Effector memory CD4-positive, alpha-beta T cell (primary cell): ENCODE data around the gene RIMOC1.

Experiments used
- DNase-seq, 3 donors: peaks; one replicate each; pipeline ENCODE4 v3.0.0-alpha.2; 2020
- H3K27ac ChIP-seq: 2 replicates; pipeline ENCODE4 v1.7.0; 2013; ENCODE audit warnings: mild to moderate bottlenecking, low read length, moderate library complexity; ENCODE audit not compliant: insufficient read depth, poor library complexity, severe bottlenecking
- H3K27me3 ChIP-seq: replicated peaks from 2 replicates; pipeline ENCODE4 v1.7.0; 2013; ENCODE audit warnings: mild to moderate bottlenecking, low read length; ENCODE audit not compliant: insufficient read depth, control insufficient read depth, poor library complexity, severe bottlenecking
- H3K36me3 ChIP-seq: 2 replicates; pipeline ENCODE4 v1.7.0; 2013; ENCODE audit warnings: mild to moderate bottlenecking, low read length, moderate library complexity; ENCODE audit not compliant: control insufficient read depth, insufficient read depth
- H3K4me1 ChIP-seq: 2 replicates; pipeline ENCODE4 v1.7.0; 2013; ENCODE audit warnings: low read length, mild to moderate bottlenecking; ENCODE audit not compliant: control insufficient read depth, insufficient read depth, poor library complexity, severe bottlenecking
- H3K4me3 ChIP-seq: 2 replicates; pipeline ENCODE4 v1.7.0; 2013; ENCODE audit warnings: low read length, low read depth, mild to moderate bottlenecking; ENCODE audit not compliant: insufficient read depth, poor library complexity, severe bottlenecking
- H3K9me3 ChIP-seq: 2 replicates; pipeline ENCODE4 v1.7.0; 2013; ENCODE audit warnings: mild to moderate bottlenecking, low read length, moderate library complexity; ENCODE audit not compliant: control insufficient read depth

Gene RIMOC1

DNA sequence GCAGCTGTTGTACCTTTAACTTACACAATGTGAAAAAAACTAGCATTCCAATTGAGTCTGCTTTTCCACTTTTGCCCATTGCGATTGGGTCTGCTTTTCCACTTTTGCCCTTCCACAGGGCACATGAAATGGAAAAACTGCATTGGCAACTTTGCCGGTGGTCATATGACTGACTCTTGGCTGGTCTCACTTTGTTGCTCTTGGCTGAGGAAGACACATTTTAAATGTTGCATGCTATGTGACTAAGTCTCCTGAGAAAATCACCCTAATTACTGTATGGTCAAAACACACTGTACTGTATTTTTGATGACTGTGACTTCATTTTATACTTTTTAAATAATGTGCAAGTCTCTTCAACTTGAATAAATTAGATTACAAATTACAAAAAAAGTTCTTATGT lies 32.3 kb upstream of the RIMOC1 start:
- peaks cover 13% of the 10 kb centered on the region for H3K4me1 ChIP-seq

DNA sequence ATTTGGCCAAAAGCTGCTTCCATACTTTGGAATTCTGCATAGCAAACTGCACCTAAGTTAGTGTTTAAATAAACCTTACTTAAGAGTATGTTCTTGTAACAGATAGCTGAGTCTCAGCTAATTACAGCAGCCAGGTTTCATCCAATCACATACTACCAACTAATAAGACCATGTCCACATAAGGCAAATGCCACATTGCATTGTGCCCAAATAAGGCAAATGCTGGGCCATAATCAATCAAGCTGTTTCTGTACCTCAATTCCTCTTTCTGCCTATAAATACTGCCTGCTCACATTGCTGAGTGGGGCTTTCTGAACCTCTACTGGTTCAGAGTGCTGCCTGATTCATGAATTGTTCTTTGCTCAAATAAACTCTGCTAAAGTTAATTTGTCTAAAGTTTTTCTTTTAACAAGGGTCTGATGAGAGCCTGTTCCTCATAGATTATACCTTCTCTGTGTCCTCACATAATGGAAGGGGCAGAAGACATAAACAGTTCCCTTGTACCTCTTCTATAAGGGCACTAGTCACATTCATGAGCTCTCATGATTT lies 29.6 kb upstream of the RIMOC1 start:
- no peaks in the 10 kb centered on the region for H3K36me3 ChIP-seq
- no peak overlapping the region for H3K27ac ChIP-seq
- H3K4me1 ChIP-seq: peaks cover 7% of the 10 kb centered on the region
- no peaks in the 10 kb centered on the region for H3K27me3 ChIP-seq
- H3K9me3 ChIP-seq: no peaks in the 10 kb centered on the region
- no peak for DNase-seq
- no peak overlapping the region for H3K4me3 ChIP-seq

More for the DNA sequence above, 32.3 kb upstream of the RIMOC1 start:
- Histone ChIP-seq H3K27ac (no peak overlapping the region), H3K36me3 (no peaks in the 10 kb centered on the region), H3K4me3 (no peak overlapping the region), H3K27me3 (no peaks in the 10 kb centered on the region), H3K9me3 (no peaks in the 10 kb centered on the region)
- no peak for DNase-seq

DNA sequence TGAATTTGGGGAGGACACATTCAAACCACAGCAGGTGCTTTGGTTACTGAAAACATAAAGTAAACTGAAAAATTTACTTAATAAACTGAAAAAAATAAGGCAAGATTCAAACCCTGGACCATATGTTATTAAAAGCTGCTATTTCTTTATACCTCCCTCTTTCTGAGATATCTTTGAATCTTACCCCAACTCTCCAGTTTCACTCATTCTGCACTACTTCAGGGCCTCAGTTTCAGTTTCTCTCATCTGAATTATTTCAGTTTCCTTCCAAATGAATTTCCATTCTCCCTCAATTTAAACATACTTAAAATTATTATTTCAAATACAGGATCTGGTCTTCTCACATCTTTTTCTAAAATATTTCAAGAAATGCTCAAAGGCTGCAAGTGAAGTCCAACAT lies 29.0 kb upstream of the RIMOC1 start:
- no peaks in the 10 kb centered on the region for H3K36me3 ChIP-seq
- DNase-seq: no peak
- H3K27me3 ChIP-seq: no peaks in the 10 kb centered on the region
- H3K27ac ChIP-seq: no peak overlapping the region
- no peak overlapping the region for H3K4me3 ChIP-seq
- H3K9me3 ChIP-seq: no peaks in the 10 kb centered on the region
- peaks cover 7% of the 10 kb centered on the region for H3K4me1 ChIP-seq

- Histone ChIP-seq H3K27ac (no peak overlapping the region), H3K27me3 (no peaks in the 10 kb centered on the region), H3K9me3 (no peaks in the 10 kb centered on the region), H3K4me3 (no peak overlapping the region), H3K4me1 (no peaks in the 10 kb centered on the region), H3K36me3 (no peaks in the 10 kb centered on the region)
- no peak for DNase-seq
These were observed 27.5 kb upstream of the RIMOC1 start for GRCh38 chr5:41876678-41877077.

DNA sequence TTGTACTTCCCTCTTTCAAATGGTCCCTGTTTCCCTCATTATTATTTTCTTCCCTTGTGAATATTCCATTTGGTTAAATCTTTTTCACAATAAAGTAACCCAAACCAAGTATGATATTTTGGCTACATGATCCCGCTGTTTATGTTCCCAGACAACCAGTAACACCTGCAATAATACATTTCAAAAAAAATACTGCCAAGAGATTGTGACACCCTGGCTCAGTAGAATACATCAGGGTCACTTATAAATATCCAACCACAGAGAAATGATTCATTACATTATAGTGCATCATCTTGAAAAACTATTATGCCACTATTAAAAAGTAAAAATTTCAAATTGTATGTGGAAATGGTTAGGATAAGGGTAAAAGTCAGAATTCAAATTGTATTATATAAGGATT lies 26.7 kb upstream of the RIMOC1 start:
- no peaks in the 10 kb centered on the region for H3K36me3 ChIP-seq
- no peaks in the 10 kb centered on the region for H3K4me1 ChIP-seq
- no peak overlapping the region for H3K4me3 ChIP-seq
- DNase-seq: no peak
- H3K27ac ChIP-seq: no peak overlapping the region
- H3K27me3 ChIP-seq: no peaks in the 10 kb centered on the region
- no peaks in the 10 kb centered on the region for H3K9me3 ChIP-seq

DNA sequence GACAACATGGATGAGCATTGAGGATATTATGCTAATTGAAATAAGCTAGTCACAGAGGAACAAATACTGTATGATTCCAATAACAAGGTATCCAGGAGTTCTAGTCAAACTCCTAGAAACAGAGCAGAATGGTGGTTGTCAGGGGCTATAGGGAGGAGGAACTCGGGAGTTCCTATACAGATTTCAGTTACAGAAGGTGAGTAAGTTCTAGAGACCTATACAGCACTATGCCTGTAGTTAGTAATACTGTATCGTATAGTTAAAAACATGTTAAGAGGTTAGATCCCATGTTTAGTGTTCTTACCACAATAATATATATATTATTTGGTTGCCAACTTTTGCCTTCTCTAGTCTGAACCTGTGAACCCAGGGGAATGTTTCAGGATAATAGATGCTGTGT lies 26.0 kb upstream of the RIMOC1 start:
- no peaks in the 10 kb centered on the region for H3K36me3 ChIP-seq
- DNase-seq: no peak
- no peaks in the 10 kb centered on the region for H3K4me1 ChIP-seq
- no peak overlapping the region for H3K4me3 ChIP-seq
- H3K9me3 ChIP-seq: no peaks in the 10 kb centered on the region
- H3K27ac ChIP-seq: no peak overlapping the region
- H3K27me3 ChIP-seq: no peaks in the 10 kb centered on the region

DNA sequence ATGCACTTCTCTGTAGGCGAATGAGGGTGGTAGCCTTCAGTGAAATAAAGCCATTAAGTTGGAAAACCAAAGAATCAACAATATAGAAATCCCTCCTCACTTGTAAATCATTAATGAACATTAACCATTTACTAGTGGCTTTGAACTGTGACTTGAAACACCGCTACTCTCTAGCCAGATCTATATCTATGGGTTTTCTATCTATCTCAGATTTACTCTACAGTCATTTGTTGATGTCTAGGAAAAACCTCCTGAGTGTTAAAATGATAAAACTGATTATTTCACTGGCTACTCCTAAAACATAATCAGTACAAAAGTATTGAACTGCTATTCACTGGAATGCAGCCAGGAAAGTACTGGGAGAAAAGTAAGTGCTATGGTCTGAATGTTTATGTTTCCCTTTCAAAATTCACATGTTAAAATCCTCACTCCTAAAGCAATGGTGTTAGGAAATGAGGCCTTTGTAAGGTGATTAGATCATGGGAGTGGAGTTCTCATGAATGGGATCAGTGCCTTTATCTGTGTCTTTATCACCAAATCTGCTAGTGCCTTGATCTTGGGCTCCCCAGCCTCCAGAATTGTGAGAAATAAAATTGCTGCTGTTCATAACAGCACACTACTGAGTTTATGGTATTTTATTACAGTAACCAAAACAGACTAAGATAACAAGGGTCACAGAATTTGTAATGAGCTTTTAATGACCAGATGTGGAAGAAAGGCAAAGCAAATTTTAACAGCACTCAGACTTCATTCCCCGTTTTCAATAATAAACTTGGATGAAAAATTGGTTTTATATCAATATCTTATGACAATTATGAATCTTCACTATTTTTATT lies 25.3 kb upstream of the RIMOC1 start:
- Histone ChIP-seq H3K27me3 (no peaks in the 10 kb centered on the region), H3K36me3 (no peaks in the 10 kb centered on the region), H3K27ac (no peak overlapping the region), H3K4me3 (no peak overlapping the region), H3K9me3 (no peaks in the 10 kb centered on the region), H3K4me1 (no peaks in the 10 kb centered on the region)
- no peak for DNase-seq

GRCh38 chr5:41882765-41883164 lies 21.4 kb upstream of the RIMOC1 start:
- no peak for DNase-seq
- H3K36me3 ChIP-seq: no peaks in the 10 kb centered on the region
- H3K27ac ChIP-seq: no peak overlapping the region
- H3K4me1 ChIP-seq: no peaks in the 10 kb centered on the region
- no peak overlapping the region for H3K4me3 ChIP-seq
- H3K9me3 ChIP-seq: no peaks in the 10 kb centered on the region
- H3K27me3 ChIP-seq: no peaks in the 10 kb centered on the region

- Histone ChIP-seq H3K4me3 (no peak overlapping the region), H3K4me1 (no peaks in the 10 kb centered on the region), H3K27ac (no peak overlapping the region), H3K36me3 (no peaks in the 10 kb centered on the region), H3K9me3 (no peaks in the 10 kb centered on the region), H3K27me3 (no peaks in the 10 kb centered on the region)
- DNase-seq: no peak
These were observed 20.9 kb upstream of the RIMOC1 start for GRCh38 chr5:41883243-41883642.

GRCh38 chr5:41883936-41884335 lies 20.2 kb upstream of the RIMOC1 start:
- no peak overlapping the region for H3K4me3 ChIP-seq
- no peak for DNase-seq
- no peaks in the 10 kb centered on the region for H3K27me3 ChIP-seq
- no peaks in the 10 kb centered on the region for H3K9me3 ChIP-seq
- no peaks in the 10 kb centered on the region for H3K4me1 ChIP-seq
- no peak overlapping the region for H3K27ac ChIP-seq
- no peaks in the 10 kb centered on the region for H3K36me3 ChIP-seq
